ENCODE data around the gene TGFBR2.

DNA sequence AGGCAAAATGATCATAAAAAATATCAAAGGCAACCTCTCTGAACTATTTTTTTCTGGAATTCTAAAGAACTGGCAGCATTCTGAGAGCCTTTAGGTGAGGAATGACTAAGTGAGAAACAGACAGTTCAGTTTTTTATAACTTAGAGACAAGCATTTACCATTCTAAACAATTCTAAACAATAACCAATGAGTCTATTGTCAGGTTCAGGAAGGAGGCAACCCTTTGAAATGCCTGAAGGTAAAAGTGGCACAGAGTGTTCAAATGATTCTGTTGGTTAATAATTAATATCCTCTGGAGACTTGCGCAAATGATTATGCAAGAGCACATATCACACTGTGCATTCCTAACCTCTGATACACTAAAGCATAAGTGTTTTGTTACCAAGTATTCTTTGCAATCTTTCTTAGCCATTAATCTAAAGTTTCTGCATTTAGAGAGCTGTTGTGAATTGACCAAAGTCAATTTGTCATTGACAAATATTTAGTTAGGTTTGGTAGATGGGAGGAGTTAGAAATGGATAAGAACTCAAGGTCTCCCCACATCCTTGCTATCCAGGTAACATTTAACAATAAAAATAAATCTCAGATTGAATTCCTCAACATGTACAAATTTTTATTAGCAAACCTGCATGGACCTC is 9.2 kb upstream of the TGFBR2 start:
- TF ChIP-seq FOSL1 (IDR thresholded peaks at IDR 0.05; ENCODE audit: low read depth), result peak; percentile 90
- TF ChIP-seq EZH2phosphoT487 (IDR thresholded peaks at IDR 0.05; ENCODE audit: borderline replicate concordance), result no peak
- TF ChIP-seq, protein P1, sequence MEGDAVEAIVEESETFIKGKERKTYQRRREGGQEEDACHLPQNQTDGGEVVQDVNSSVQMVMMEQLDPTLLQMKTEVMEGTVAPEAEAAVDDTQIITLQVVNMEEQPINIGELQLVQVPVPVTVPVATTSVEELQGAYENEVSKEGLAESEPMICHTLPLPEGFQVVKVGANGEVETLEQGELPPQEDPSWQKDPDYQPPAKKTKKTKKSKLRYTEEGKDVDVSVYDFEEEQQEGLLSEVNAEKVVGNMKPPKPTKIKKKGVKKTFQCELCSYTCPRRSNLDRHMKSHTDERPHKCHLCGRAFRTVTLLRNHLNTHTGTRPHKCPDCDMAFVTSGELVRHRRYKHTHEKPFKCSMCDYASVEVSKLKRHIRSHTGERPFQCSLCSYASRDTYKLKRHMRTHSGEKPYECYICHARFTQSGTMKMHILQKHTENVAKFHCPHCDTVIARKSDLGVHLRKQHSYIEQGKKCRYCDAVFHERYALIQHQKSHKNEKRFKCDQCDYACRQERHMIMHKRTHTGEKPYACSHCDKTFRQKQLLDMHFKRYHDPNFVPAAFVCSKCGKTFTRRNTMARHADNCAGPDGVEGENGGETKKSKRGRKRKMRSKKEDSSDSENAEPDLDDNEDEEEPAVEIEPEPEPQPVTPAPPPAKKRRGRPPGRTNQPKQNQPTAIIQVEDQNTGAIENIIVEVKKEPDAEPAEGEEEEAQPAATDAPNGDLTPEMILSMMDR (IDR thresholded peaks at IDR 0.05 in 2 of 3, conservative IDR thresholded peaks at IDR 0.05 in 1 of 3; ENCODE audit: borderline replicate concordance in 1 of 3, insufficient read depth in 1 of 3, low read depth in 2 of 3, low read length in 2 of 3), result no peak
- no peak; the same call in 1 of the 2 replicates for TF ChIP-seq RAD21 (IDR thresholded peaks at IDR 0.05; ENCODE audit: low read depth)
- TF ChIP-seq, protein P2, sequence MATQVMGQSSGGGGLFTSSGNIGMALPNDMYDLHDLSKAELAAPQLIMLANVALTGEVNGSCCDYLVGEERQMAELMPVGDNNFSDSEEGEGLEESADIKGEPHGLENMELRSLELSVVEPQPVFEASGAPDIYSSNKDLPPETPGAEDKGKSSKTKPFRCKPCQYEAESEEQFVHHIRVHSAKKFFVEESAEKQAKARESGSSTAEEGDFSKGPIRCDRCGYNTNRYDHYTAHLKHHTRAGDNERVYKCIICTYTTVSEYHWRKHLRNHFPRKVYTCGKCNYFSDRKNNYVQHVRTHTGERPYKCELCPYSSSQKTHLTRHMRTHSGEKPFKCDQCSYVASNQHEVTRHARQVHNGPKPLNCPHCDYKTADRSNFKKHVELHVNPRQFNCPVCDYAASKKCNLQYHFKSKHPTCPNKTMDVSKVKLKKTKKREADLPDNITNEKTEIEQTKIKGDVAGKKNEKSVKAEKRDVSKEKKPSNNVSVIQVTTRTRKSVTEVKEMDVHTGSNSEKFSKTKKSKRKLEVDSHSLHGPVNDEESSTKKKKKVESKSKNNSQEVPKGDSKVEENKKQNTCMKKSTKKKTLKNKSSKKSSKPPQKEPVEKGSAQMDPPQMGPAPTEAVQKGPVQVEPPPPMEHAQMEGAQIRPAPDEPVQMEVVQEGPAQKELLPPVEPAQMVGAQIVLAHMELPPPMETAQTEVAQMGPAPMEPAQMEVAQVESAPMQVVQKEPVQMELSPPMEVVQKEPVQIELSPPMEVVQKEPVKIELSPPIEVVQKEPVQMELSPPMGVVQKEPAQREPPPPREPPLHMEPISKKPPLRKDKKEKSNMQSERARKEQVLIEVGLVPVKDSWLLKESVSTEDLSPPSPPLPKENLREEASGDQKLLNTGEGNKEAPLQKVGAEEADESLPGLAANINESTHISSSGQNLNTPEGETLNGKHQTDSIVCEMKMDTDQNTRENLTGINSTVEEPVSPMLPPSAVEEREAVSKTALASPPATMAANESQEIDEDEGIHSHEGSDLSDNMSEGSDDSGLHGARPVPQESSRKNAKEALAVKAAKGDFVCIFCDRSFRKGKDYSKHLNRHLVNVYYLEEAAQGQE (IDR thresholded peaks at IDR 0.05; ENCODE audit: low read depth), result no peak
- TF ChIP-seq CBX3 (IDR thresholded peaks at IDR 0.05; ENCODE audit: low read depth), result peak; percentile 89
- no peak for TF ChIP-seq EGR1 (IDR thresholded peaks at IDR 0.05; ENCODE audit: low read depth)
- no peak for TF ChIP-seq POLR2A (IDR thresholded peaks at IDR 0.05; ENCODE audit: borderline replicate concordance, extremely low read depth, insufficient read depth, insufficient read length)
- peak; percentile 100 for TF ChIP-seq CEBPB (IDR thresholded peaks at IDR 0.05; ENCODE audit: low read depth)
- TF ChIP-seq POLR2AphosphoS5 (IDR thresholded peaks at IDR 0.05; ENCODE audit: low read depth, low read length), result peak; percentile 48; the same call in 1 of the 2 replicates
